Fibroblast of lung (primary cell): ENCODE results near the gene SLC45A2.
"Not testable (repeated sequence)": the region's sequence is repeated elsewhere in the genome, so short reads cannot be mapped to it uniquely, and the experiment has no call there.

Source experiments
- EZH2 ChIP-seq: IDR thresholded peaks from 2 replicates; pipeline ENCODE4 v1.5.1; 2012; ENCODE audit warnings: low read length, control low read depth, mild to moderate bottlenecking; ENCODE audit errors: missing control alignments
- TF ChIP-seq, protein P1 (sequence below), 2 donors: IDR thresholded peaks in 1 of 2; conservative IDR thresholded peaks in 1 of 2; 1 replicate in 1 of 2; 2 replicates in 1 of 2; pipeline ENCODE4 v1.5.1; 2011 to 2012; ENCODE audit warnings: low read length in 2 of 2, control low read depth in 1 of 2, inconsistent platforms in 1 of 2, low read depth in 1 of 2, mild to moderate bottlenecking in 1 of 2

DNA sequence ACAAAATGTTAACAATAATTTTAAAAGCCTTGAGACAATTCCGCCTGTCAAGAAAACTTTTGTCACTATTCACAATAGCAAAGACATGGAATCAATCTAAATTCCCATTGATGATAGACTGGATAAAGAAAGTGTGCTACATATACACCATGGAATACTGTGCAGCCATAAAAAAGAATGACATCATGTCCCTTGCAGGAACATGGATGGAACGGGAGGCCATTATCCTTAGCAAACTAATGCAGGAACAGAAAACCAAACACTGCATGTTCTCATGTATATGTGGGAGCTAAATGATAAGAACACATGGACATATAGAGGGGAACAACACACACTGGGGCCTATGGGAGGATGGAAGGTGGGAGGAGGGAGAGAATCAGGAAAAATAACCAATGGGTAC is 46.1 kb upstream of the SLC45A2 start:
- TF ChIP-seq, protein P1, sequence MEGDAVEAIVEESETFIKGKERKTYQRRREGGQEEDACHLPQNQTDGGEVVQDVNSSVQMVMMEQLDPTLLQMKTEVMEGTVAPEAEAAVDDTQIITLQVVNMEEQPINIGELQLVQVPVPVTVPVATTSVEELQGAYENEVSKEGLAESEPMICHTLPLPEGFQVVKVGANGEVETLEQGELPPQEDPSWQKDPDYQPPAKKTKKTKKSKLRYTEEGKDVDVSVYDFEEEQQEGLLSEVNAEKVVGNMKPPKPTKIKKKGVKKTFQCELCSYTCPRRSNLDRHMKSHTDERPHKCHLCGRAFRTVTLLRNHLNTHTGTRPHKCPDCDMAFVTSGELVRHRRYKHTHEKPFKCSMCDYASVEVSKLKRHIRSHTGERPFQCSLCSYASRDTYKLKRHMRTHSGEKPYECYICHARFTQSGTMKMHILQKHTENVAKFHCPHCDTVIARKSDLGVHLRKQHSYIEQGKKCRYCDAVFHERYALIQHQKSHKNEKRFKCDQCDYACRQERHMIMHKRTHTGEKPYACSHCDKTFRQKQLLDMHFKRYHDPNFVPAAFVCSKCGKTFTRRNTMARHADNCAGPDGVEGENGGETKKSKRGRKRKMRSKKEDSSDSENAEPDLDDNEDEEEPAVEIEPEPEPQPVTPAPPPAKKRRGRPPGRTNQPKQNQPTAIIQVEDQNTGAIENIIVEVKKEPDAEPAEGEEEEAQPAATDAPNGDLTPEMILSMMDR (conservative IDR thresholded peaks at IDR 0.05 in 1 of 2, IDR thresholded peaks at IDR 0.05 in 1 of 2; ENCODE audit: low read depth in 1 of 2, low read length in 2 of 2): not testable (repeated sequence)
- not testable (repeated sequence) for TF ChIP-seq EZH2
